Stromal cell of bone marrow (primary cell): ENCODE measurements around the gene PRIMPOL.
"Not testable (repeated sequence)": the region's sequence is repeated elsewhere in the genome, so short reads cannot be mapped to it uniquely, and the experiment has no call there.

Source experiments
- DNase-seq: peaks from one replicate; pipeline ENCODE4 v3.0.0-alpha.2; 2012; ENCODE audit warnings: low read depth

PRIMPOL gene

DNA sequence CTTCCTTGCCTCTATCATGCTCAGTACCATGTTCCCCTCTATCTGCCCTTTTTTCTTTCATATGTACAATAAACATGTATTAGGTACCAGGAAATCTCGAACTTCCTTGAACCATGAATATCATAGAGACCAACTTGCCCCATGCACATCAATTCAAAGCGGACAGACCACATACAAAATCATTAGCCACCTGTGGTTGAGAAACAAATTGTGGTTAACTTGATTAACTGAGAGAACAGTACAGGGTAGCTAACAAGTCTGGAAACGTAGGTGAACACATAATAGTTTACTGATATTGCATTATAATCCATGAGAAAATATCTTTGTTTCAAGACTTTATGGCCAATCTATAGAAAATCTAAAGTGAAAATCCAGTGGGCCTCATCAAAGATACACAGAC lies 8.5 kb upstream of the PRIMPOL start:
- DNase-seq, result no peak

GRCh38 chr4:184641451-184641850 lies 8.1 kb upstream of the PRIMPOL start:
- DNase-seq, result no peak

DNA sequence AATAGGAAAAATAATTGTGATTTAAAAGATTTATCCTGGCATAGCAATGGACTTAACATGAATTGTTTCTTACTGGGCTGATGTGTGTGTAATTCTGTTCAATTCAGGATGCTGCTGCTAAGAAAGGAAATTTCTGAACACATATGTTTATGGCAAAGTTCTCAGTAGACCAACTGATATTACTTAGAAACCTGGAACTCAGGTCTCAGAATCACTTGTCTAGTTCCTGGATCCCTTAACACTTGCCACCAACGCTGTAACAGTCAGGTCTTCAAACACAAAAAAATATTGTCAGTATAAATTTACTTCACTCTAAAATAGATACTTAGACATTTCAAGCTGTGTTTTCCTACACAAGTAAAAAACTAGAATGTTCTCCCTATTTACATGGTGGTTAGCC lies 5.8 kb upstream of the PRIMPOL start:
- no peak for DNase-seq

DNA sequence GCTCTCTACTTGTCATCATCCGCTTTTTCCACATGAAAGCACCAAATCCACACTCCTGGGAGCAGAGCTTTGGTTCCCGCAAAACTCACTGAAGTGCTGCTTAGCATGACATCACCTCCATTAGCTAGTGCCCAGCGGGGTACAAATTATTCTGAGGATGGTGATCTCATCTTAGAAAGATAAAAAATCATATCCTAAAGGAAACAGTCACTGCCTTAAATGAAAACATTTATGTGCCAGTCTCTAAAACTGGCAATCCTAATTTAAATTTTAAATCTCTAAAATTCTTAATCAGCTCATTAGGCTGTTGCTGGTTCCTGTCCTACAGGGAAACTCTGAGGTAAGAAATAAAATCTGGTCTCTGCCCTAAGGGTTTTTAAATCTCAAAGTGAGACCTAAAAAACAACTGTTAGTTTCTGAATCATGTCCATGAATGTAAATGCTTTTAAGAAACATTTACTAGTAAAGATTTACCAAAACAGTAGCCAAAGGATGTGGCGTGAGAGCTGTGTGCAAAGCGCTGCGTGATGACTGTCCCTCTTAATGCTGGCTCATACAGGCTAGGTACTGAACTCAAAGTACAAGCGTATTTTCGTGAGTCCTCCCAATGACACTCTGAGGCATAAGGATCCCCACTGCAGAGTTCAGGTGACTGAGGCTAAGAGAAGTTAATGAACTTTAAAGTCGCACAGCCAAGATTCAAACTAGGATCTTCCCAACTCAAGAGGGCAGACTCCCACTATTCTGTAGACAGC lies 4.8 kb upstream of the PRIMPOL start:
- no peak for DNase-seq

- no peak for DNase-seq
Observed at GRCh38 chr4:184645904-184646610, 3.5 kb upstream of the PRIMPOL start.

GRCh38 chr4:184647266-184648053 lies 2.1 kb upstream of the PRIMPOL start:
- no peak for DNase-seq

- no peak for DNase-seq
Observed at GRCh38 chr4:184648054-184648312, 1.6 kb upstream of the PRIMPOL start.

DNA sequence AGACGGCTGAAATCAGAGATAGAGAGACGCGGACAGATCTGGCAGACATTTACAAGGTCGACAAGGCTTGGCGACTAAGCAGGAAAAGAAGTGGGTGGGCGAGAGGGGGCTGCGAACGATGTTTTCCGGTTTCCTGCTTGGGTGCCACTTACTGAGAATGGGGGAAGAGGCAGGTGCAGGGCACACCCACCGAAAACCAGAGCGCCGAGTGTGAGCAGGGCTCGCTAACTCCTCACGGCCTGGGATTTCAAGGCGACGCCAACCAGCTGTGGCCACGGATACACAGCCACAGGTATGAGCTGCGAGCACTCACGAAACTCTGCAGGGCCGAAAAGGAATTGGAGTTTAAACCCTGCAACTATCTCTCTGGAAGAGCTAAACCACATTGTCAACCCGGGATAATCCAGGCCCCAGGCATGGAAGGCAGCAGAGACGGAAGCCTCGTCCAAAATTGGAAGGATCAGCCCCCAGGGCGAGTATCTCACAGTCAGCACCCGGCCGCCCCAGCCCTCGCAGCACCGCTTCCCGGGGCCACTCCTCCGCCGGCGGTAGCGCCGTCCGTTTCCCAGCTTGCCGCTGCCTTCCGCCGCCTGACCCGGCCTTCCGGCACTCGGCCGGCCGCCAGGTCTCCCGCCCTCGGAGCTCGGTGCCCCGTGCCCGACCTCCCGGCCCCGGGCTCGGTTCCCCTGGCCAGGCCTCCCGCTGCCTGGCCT lies 1.1 kb upstream of the PRIMPOL start:
- DNase-seq, result no peak

DNA sequence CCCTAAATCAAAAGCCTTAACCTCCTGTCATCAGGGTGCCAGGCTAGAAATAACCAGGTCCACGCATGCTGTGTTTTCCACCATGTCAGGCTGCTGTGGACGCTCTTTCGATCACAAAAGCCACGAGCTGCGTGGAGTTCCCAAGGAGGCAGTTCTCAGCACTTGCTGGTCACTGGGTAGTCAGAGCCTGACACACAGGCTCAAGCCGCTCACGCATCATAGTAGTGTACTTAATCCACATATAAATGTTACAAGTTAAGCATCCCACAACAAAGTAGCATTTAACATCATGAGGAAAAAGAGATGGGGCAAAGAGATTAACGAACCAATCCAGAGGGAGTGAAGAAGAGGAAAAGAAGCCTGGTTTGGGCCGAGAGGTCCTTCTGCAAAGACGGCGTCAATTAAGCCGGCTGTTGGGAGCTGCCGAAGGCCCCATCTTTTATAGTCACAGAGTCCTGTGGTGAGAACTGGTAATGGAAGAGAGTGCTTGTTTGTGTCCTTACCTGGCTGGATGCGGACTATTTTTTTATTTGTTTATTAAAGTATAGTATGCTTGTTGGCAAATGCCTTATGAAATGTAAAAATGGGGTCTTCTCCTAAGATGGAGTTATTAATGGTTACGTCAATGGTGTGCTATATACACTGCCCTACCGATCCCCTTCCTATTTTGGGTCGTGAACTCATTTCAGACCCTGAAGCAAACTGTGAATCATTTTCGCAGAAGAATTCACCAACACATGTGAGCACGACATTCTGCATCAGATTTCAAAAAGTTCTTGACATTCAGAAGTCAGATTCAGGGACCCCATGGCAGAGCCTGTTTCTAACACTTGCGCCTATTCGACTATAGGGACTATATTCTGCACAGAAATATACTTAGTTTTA lies 675 bp downstream of the PRIMPOL start:
- peak; percentile 44 for DNase-seq

DNA sequence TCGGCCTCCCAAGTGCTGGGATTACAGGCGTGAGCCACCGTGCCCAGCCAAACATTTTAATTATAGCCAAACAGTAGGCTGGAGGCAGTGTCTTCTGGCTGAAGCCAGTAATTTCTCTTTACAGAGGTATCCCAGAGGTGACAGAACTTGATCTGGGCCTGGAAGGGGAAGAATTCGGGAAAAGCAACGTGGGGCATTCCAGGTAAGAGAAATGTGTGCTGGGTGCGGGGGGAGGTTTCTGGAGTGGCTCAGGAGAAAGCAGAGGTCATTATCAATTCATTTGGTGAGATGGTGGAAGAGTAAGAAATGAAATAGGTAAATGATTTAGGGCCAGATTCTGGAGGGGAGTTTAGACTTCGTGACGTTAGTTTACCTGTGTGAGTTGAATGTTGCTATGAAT lies 2.4 kb downstream of the PRIMPOL start:
- DNase-seq, result no peak

- DNase-seq, result not testable (repeated sequence)
Observed at GRCh38 chr4:184652681-184653080, 3.1 kb downstream of the PRIMPOL start.

DNA sequence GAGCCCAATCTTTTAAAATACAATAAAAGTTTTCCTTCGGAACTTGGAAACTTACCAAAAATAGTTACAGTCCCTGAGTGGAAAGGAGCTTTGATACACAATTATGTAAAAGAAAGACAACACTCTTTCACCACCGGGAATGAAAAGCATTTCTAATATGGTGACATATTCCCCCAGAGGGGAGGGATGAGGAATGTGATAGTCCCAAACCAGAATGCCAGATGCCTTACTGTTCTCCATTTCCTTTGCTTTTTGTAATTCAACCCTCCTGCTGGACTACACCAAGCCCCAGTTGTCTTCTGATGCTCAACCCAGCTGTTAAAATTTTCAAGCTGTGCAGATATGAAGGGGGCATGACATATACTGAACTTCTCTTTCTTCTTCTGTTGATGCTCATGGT lies 4.1 kb downstream of the PRIMPOL start:
- peak; percentile 41 for DNase-seq

GRCh38 chr4:184655889-184656869 lies 6.6 kb downstream of the PRIMPOL start:
- peak; percentile 98 for DNase-seq

- no peak for DNase-seq
Observed at GRCh38 chr4:184657144-184657543, 7.6 kb downstream of the PRIMPOL start.

GRCh38 chr4:184657820-184658219 lies 8.3 kb downstream of the PRIMPOL start:
- DNase-seq, result not testable (repeated sequence)

DNA sequence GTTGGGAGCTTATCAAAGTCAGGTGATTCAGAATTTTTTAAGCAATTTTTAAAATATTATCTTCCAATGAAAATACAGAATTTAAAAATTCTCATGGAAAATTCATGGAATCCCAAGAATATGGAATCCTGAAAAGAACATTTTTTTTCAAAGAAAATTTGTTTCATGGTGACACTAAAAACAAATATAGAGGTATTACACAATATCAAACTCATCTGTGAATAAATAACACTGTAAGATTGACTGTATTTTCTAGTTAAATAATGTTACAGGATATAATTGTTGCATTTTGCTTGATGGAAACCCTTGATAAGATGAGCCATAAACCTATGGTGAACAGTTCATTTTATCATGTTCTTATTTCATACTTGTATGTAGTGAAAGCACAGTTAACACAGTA lies 11.4 kb downstream of the PRIMPOL start:
- DNase-seq, result no peak

GRCh38 chr4:184662236-184662635 lies 12.7 kb downstream of the PRIMPOL start:
- DNase-seq, result no peak

DNA sequence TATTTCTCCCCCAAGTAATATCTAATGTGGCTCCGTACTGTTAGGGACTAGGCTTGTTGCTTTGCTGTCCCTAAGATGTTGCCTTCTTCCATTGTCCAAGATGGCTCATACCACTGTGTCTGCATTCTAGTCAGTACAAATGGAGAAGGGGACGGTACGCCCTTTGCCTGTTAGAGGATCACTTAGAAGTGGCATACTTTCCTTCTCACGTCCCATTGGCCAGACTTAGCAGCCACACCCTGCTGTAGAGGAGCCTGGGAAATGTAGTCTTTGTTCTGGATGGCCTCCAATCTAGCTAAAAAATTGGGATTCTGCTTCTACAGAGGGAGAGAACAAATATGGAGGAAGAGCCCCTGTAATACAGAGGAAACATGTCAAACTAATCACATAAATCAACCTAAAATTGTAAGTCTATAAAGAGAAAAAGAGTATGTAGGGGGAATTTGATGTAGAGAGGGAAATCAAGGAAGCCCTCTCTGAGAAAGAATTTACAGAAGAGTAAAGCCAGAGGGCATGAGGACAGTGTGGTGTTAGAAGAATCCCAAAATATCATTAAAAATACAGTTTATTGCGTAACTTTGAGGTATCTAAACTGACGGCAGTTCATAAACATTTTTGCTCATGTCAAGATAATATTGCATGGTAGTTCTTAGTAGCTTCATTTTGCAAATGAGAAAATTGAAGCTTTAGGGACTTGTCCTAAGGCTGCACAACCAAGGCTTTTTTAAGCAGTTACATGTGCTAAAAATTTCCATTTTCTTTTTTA lies 15.1 kb downstream of the PRIMPOL start:
- DNase-seq, result no peak

- no peak for DNase-seq
Observed at GRCh38 chr4:184666670-184667069, 17.1 kb downstream of the PRIMPOL start.
